Measurements from ENCODE around the gene UNC93A. TPM values are rescaled to one million over a fixed set of nuclear protein-coding genes. Genes with fewer than 3 reads are reported as not detected.

Gene UNC93A
- total RNA-seq, 1 experiment from 2014 or later, result not detected

DNA sequence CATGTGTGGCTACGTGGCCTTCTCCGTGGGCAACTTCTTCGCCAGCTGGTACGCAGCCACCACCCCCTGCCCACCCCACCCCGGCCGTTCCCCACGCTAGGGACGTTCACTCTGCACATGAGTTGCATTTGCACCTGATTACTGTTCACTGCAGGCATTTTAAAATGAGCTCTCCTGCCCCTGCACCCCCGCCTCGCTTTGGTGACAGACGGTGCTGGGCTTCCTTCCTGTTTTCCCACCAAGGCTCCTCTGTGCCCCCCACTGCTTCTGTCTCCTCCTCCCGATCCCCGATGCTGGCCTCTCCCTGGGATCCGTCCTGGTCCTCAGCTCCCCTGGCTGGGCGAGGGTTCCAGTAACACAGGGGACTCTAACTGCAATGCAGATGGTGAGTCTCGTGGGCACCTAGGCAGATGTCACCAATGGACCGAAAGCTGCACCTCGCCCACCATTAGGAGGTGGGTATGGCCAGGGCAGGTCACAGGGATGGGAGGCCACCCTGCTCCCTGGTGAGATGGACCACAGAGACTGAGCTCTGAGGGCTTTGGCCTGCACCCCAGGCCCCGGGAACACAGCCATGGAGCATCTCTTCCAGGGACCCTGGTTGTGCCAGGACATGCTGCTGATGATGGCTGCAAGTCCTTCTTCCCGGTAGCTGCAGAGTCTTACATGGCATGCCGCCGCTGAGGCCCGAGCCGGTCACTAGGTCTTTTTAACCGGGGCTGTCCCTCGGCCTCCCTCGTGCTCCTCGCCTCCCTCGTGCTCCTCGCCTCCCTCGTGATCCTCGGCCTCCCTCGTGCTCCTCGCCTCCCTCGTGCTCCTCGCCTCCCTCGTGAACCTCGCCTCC lies 3.8 kb downstream of the UNC93A start:
- H3K4me3 ChIP-seq (ENCODE audit: low read depth, low read length, poor library complexity, severe bottlenecking), result no peak overlapping the region
- BruUV-seq (replicated peaks), result no TSS peak
- CTCF ChIA-PET, result interaction anchor here (0.6 kb wide), 1 partner anchor 16 kb away, joined by 8 read pairs; no protein-coding TSS in a partner anchor
- POLR2A ChIA-PET (ENCODE audit: low non-redundant PET), result no interaction called here
- H3K4me1 ChIP-seq (ENCODE audit: insufficient read depth, low read length, poor library complexity, severe bottlenecking), result no peaks in the 10 kb centered on the region
- intact Hi-C loops (cut with micrococcal nuclease; ENCODE audit: unreplicated experiment), result loop anchor here (10.0 kb wide), 1 partner anchor 520 kb away; no protein-coding TSS in a partner anchor
- H3K27ac ChIP-seq (ENCODE audit: low read depth, low read length, poor library complexity, severe bottlenecking), result no peak overlapping the region
- no peaks in the 10 kb centered on the region for H3K9me3 ChIP-seq (ENCODE audit: low read depth, low read length, poor library complexity, severe bottlenecking)
- no peak for DNase-seq (ENCODE audit: low spot score)
- H3K36me3 ChIP-seq (ENCODE audit: insufficient read depth, low read length, poor library complexity, severe bottlenecking), result no peaks in the 10 kb centered on the region
- no peak for TF ChIP-seq EZH2 (IDR thresholded peaks at IDR 0.05; ENCODE audit: borderline replicate concordance, low read depth, low read length, poor library complexity, severe bottlenecking)
- TF ChIP-seq, protein P1, sequence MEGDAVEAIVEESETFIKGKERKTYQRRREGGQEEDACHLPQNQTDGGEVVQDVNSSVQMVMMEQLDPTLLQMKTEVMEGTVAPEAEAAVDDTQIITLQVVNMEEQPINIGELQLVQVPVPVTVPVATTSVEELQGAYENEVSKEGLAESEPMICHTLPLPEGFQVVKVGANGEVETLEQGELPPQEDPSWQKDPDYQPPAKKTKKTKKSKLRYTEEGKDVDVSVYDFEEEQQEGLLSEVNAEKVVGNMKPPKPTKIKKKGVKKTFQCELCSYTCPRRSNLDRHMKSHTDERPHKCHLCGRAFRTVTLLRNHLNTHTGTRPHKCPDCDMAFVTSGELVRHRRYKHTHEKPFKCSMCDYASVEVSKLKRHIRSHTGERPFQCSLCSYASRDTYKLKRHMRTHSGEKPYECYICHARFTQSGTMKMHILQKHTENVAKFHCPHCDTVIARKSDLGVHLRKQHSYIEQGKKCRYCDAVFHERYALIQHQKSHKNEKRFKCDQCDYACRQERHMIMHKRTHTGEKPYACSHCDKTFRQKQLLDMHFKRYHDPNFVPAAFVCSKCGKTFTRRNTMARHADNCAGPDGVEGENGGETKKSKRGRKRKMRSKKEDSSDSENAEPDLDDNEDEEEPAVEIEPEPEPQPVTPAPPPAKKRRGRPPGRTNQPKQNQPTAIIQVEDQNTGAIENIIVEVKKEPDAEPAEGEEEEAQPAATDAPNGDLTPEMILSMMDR (conservative IDR thresholded peaks at IDR 0.05; ENCODE audit: low read depth, low read length), result no peak
- peaks cover 10% of the 10 kb centered on the region for H3K27me3 ChIP-seq (replicated peaks; ENCODE audit: insufficient read depth, low read depth, low read length, poor library complexity)

DNA sequence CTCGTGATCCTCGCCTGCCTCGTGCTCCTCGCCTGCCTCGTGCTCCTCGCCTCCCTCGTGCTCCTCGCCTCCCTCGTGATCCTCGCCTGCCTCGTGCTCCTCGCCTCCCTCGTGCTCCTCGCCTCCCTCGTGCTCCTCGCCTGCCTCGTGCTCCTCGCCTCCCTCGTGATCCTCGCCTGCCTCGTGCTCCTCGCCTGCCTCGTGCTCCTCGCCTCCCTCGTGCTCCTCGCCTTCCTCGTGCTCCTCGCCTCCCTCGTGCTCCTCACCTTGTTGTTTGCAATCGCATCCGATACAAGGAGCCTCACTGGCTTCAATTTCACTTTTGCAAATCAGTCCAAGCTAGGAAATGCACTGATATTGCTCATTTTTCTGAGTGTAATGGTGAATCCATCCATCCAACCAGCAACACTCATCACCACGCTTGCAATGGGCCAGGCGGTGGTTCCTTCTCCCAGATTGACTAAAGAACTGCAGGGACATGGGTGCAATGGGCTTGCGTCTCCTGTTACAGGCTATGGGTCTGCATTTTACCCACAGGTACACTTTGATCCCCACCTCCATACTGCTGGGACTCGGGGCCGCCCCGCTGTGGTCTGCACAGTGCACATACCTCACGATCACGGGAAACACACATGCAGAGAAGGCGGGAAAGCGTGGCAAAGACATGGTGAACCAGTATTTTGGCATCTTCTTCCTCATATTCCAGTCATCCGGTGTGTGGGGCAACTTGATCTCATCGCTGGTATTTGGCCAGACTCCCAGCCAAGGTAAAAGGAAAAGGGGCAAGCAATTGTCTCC lies 4.6 kb downstream of the UNC93A start:
- ChIA-PET POLR2A (ENCODE audit: low non-redundant PET) (no interaction called here), CTCF (no interaction called here)
- Histone ChIP-seq H3K4me3 (ENCODE audit: low read depth, low read length, poor library complexity, severe bottlenecking) (no peak overlapping the region), H3K27me3 (replicated peaks; ENCODE audit: insufficient read depth, low read depth, low read length, poor library complexity) (peaks cover 10% of the 10 kb centered on the region), H3K27ac (ENCODE audit: low read depth, low read length, poor library complexity, severe bottlenecking) (no peak overlapping the region), H3K4me1 (ENCODE audit: insufficient read depth, low read length, poor library complexity, severe bottlenecking) (no peaks in the 10 kb centered on the region), H3K9me3 (ENCODE audit: low read depth, low read length, poor library complexity, severe bottlenecking) (no peaks in the 10 kb centered on the region), H3K36me3 (ENCODE audit: insufficient read depth, low read length, poor library complexity, severe bottlenecking) (no peaks in the 10 kb centered on the region)
- no TSS peak for BruUV-seq (replicated peaks)
- DNase-seq (ENCODE audit: low spot score), result no peak
- no peak for TF ChIP-seq EZH2 (IDR thresholded peaks at IDR 0.05; ENCODE audit: borderline replicate concordance, low read depth, low read length, poor library complexity, severe bottlenecking)
- TF ChIP-seq, protein P1 (conservative IDR thresholded peaks at IDR 0.05; ENCODE audit: low read depth, low read length), result no peak
- intact Hi-C loops (cut with micrococcal nuclease; ENCODE audit: unreplicated experiment), result loop anchor here (10.0 kb wide), 1 partner anchor 521 kb away; no protein-coding TSS in a partner anchor

DNA sequence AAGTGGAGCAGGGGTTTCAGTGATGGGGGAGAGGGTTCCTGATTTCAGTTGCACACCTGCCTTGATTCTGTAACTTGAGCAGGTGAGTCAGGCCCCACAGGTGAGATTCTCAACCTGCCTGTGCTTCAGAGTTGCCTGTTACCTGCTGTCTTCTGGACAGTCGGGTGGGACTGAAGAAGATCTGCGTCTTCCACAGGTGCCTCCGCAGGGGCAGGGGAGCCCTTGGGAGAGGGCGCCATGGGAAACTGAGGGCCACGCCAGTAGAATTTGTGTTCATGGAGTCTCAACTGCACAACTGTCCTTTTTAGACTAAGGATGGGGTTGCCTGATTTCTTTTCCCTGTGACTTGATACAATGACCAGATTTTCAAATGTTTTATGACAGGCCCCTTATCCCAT lies 5.2 kb downstream of the UNC93A start:
- no TSS peak for BruUV-seq (replicated peaks)
- ChIA-PET POLR2A (ENCODE audit: low non-redundant PET) (no interaction called here), CTCF (no interaction called here)
- H3K4me3 ChIP-seq (ENCODE audit: low read depth, low read length, poor library complexity, severe bottlenecking), result no peak overlapping the region
- TF ChIP-seq, protein P1 (conservative IDR thresholded peaks at IDR 0.05; ENCODE audit: low read depth, low read length), result no peak
- TF ChIP-seq EZH2 (IDR thresholded peaks at IDR 0.05; ENCODE audit: borderline replicate concordance, low read depth, low read length, poor library complexity, severe bottlenecking), result no peak
- H3K4me1 ChIP-seq (ENCODE audit: insufficient read depth, low read length, poor library complexity, severe bottlenecking), result no peaks in the 10 kb centered on the region
- H3K27me3 ChIP-seq (replicated peaks; ENCODE audit: insufficient read depth, low read depth, low read length, poor library complexity), result peaks cover 6% of the 10 kb centered on the region
- no peaks in the 10 kb centered on the region for H3K36me3 ChIP-seq (ENCODE audit: insufficient read depth, low read length, poor library complexity, severe bottlenecking)
- H3K9me3 ChIP-seq (ENCODE audit: low read depth, low read length, poor library complexity, severe bottlenecking), result no peaks in the 10 kb centered on the region
- H3K27ac ChIP-seq (ENCODE audit: low read depth, low read length, poor library complexity, severe bottlenecking), result no peak overlapping the region
- intact Hi-C loops (cut with micrococcal nuclease; ENCODE audit: unreplicated experiment), result loop anchor here (10.0 kb wide), 1 partner anchor 521 kb away; no protein-coding TSS in a partner anchor
- DNase-seq (ENCODE audit: low spot score), result no peak

All from A673 (cell line).